GM21447 (cell line): Measurements from ENCODE around the gene SESTD1.
"Not testable (repeated sequence)": the region's sequence is repeated elsewhere in the genome, so short reads cannot be mapped to it uniquely, and the experiment has no call there.

Source experiments
- ATAC-seq: cut with Tn5 transposase; IDR thresholded peaks from one replicate; pipeline ENCODE4 v1.9.1; 2021; ENCODE audit not compliant: unreplicated experiment

The SESTD1 gene

DNA sequence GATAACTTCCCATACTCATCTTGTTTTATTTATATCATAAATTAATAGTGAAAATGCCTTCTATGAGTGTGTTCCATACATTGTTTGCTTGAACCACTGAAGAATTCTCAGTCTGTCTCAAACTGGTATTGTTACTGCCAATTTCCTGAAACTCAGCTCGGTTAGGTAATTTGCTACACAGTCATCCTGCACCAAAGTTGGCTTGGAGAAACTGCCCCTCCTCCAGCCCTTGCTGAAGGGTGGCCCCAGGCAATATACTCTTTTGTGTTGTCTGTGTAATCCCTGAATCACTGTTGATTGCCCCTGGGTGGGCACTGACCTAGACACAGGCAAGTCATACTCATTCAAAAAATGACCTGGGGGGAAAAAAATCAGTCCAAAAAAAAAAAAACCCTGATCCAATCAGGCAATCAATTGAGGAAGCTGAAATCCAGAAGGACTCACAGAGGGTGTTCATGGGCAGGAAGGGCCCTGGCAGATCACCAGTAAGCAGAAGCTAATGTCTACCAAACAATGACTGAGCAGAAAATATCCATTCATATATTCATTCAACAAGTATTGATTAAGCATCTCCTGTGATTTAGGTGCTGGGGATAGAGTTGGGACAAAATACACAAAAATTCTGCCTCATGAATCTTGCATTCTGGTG lies 3.8 kb upstream of the SESTD1 start:
- peak; percentile 37 for ATAC-seq

GRCh38 chr2:179266271-179266670 lies 1.6 kb upstream of the SESTD1 start:
- no peak for ATAC-seq

DNA sequence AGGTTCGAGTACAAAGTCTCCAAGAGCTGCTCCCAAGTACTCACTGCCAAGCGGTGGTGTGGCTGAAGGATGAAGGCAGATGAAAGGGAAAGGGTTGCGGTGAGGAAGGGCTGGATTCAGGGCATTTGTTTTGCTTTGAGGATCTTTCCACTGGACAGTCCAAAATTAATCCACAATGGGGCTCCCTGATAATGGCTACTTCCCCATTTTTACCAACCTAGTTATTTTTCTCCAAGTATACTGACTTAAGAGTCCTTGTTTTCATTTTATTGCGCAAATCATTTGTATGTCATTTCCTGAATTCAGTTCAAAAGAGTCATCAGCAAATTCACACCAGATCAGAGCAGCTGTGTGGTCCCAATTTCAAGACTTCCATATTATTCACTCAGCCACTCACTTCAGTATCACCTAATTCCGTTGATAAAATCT lies 464 bp upstream of the SESTD1 start:
- no peak for ATAC-seq

GRCh38 chr2:179263446-179264367 lies 925 bp downstream of the SESTD1 start:
- ATAC-seq: peak; percentile 40

GRCh38 chr2:179263015-179263414 lies 1.6 kb downstream of the SESTD1 start:
- no peak for ATAC-seq

DNA sequence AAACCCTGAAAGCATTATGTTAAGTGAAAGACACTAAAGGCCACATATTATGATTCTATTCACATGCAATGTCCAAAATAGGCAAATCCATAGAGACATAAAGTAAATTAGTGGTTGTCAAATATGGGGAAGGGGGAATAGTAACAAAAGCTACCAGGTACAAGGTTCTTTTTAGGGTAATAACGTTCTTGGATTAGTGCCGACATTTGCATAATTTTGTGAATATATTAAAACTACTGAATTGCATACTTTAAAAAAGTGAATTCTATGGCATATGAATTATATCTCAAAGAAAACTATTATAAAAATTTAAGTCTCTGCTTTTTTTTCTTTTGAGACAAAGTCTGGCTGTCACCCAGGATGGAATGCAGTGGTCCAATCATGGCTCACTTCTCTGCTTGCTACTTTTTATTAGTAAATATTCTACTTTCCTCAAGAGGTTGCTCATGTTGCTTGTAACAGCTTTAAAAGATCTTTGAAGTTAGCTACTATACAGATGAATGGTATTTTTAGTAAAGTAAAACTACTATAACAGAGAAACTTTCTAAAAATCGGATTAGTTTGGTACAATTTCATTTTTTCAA lies 2.5 kb downstream of the SESTD1 start:
- no peak for ATAC-seq

DNA sequence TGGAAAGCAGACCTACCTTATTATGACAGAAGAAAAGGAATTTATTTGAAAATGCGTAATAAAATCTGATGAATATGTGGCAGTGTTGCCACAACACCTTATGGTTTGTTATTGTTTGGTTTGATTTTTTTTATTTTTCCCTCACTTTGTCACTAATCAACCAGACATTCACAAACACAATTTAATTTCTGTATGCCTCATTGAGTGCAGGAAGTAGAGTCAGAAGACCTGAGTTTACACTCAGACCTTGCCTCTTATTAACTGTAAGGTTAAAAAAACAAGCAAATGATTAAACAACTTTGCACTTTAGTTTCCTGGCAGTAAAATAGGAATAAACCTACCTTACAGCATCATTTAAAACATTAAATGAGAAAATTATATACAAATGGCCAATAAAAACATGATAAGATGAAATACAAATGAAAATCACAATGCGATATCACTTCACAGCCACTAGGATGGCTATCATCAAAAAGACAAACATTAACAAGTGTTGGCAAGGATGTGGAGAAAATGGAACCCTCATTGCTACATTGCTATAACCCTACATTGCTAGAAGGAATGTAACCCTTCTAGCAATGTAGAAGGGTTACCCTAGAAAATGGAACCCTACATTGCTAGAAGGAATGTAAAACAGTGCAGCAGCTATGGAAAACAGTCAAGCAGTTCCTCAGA lies 3.3 kb downstream of the SESTD1 start:
- no peak for ATAC-seq

DNA sequence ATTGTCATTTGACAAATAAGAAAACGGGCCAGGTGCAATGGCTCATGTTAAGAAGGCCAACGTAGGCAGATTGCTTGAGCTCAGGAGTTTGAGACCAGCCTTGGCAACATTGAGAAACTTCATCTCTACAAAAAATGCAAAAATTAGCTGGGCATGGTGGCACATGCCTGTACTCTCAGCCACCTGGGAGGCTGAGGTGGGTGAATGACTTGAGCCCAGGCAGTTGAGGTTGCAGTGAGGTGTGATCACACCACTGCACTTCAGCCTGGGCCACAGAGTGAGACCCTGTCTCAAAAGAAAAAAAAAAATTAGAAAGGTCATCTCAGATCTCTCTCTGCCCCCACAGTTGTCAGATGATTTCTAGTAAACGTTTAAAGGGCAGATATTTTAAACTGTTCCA lies 4.4 kb downstream of the SESTD1 start:
- ATAC-seq: no peak

GRCh38 chr2:179255129-179255528 lies 9.5 kb downstream of the SESTD1 start:
- peak; percentile 34 for ATAC-seq

DNA sequence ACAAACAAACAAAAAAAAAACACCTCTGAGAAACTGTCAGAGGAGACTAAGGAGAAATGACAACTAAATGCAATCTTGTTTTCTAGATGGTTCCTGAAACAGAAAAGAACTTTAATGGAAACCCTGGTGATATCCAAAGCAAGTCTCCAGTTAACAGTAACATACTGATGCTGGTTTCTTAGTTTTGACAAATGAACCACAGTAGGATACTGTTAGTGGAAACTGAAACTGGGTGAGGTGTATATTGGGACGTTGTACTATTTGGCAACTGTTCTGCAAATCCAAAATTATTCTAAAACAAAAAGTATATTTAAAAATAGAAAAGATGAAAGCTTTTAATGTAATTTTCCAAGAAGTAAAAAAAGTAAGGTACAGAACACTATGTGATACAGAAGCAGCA lies 11.4 kb downstream of the SESTD1 start:
- ATAC-seq: peak; percentile 64

GRCh38 chr2:179252423-179252822 lies 12.2 kb downstream of the SESTD1 start:
- peak; percentile 29 for ATAC-seq

DNA sequence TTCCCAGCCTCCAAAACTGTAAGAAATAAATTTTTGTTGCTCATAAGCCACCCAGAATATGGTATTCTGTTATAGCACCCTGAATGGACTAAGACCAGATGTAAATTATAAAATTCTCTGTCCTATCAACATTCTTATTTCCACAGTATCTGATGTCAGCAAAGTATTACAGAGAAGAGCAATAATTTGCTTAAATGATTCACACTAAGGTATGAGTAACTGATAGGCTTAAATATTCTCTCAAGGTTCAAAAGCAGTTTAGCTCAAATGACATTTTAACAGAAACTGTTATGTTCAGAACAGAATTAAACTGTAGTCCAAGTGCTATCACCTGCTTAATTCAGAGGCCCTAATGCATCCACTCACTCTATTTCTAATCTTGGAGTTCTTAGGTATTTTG lies 12.8 kb downstream of the SESTD1 start:
- ATAC-seq: no peak

DNA sequence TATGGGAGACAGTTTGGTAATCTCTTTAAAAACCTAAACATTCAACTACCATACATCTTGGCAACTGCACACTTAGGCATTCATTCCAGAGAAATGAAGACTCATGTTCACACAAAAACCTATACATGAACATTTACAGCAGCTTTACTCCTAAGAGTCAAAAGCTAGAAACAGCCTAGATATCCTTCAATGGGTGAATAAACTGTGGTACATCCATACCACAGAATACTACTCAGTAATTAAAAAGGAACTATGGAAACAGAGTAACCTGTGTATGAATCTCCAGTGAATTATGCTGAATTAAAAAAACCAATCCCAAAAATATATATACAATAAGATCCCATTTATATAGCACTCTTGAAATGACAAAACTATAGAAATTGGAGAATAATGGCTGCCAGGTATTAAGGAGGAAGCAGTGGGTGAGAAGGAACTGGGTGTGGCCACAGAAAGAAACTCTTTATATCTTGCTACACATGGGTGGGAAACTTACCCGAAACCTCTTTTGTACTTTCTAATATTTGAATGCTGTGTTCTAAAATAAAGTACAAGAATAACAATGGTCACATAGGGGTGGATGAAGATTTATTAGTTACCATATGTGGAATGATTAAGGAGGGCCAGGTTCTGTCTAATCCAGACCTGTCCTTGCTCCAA lies 13.7 kb downstream of the SESTD1 start:
- ATAC-seq: peak; percentile 25

- no peak for ATAC-seq
Measured at GRCh38 chr2:179250095-179250494, 14.5 kb downstream of the SESTD1 start.

DNA sequence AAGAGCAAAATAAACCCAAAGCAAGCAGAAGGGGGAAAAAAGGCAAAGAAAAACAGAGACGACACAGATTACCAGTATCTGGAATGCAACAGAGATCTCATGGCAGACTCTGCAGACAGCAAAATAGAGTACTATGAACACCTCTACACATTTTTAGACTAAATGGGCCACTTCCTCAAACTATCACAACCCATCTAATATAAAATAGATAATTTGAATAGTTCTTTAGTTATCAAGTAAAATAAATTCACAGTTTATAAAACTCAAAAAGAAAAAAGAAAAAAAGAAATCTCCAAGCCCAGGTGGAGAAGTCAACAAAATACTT lies 16.6 kb downstream of the SESTD1 start:
- no peak for ATAC-seq

GRCh38 chr2:179247318-179248023 lies 17.2 kb downstream of the SESTD1 start:
- ATAC-seq: no peak

GRCh38 chr2:179245843-179246242 lies 18.8 kb downstream of the SESTD1 start:
- not testable (repeated sequence) for ATAC-seq

GRCh38 chr2:179243046-179243445 lies 21.6 kb downstream of the SESTD1 start:
- no peak for ATAC-seq

- ATAC-seq: no peak
Measured at GRCh38 chr2:179240481-179241451, 23.9 kb downstream of the SESTD1 start.
